Keratinocyte (primary cell): ENCODE results near the gene ATP2A3. TPM values are rescaled to one million over a fixed set of nuclear protein-coding genes. Genes with fewer than 3 reads are reported as not detected.

Experiments
- DNase-seq: peaks from one replicate; pipeline ENCODE4 v3.0.0-alpha.2; 2011; ENCODE audit warnings: low read depth, missing footprints, low spot score
- FAIRE-seq: peaks from 2 replicates; lab custom pipeline; 2011; peaks lifted over from hg19 to GRCh38; lab: Jason Lieb, UNC
- H2AFZ ChIP-seq: 2 replicates; pipeline ENCODE4 v1.6.0; 2012; ENCODE audit warnings: low read length, control low read depth, inconsistent platforms; ENCODE audit not compliant: control insufficient read depth
- H3K27ac ChIP-seq: 2 replicates; pipeline ENCODE4 v1.5.1; 2011; ENCODE audit warnings: low read length; ENCODE audit not compliant: control insufficient read depth, insufficient read depth
- H3K27me3 ChIP-seq: 3 replicates; pipeline ENCODE4 v1.6.0; 2011; ENCODE audit warnings: low read length; ENCODE audit not compliant: control insufficient read depth, insufficient read depth; ENCODE audit errors: extremely low read depth
- H3K36me3 ChIP-seq, 2 experiments: 2 replicates in 1 of 2; 3 replicates in 1 of 2; pipeline ENCODE4 v1.5.1; 2011; ENCODE audit warnings: low read length in 2 of 2, mild to moderate bottlenecking in 1 of 2; ENCODE audit not compliant: control insufficient read depth in 2 of 2, insufficient read depth in 2 of 2; ENCODE audit errors: extremely low read depth in 1 of 2
- H3K4me1 ChIP-seq: 3 replicates; pipeline ENCODE4 v1.5.1; 2011; ENCODE audit warnings: low read length; ENCODE audit not compliant: control insufficient read depth, insufficient read depth; ENCODE audit errors: extremely low read depth
- H3K4me2 ChIP-seq: 3 replicates; pipeline ENCODE4 v1.6.0; 2011; ENCODE audit warnings: low read depth, low read length; ENCODE audit not compliant: control insufficient read depth, insufficient read depth; ENCODE audit errors: extremely low read depth
- H3K4me3 ChIP-seq, 3 experiments: fragments of 200-600 bp in 1 of 3; sonication (generic) in 1 of 3; 2 replicates in 2 of 3; 3 replicates in 1 of 3; pipeline ENCODE4 v1.5.1; 2011 to 2016; ENCODE audit warnings: low read length in 3 of 3, mild to moderate bottlenecking in 3 of 3, control low read depth in 2 of 3, inconsistent platforms in 1 of 3, low read depth in 1 of 3, mixed read lengths in 1 of 3, mixed run types in 1 of 3, moderate library complexity in 1 of 3; ENCODE audit not compliant: control insufficient read depth in 2 of 3, insufficient read depth in 2 of 3; ENCODE audit errors: extremely low read depth in 1 of 3
- H3K79me2 ChIP-seq: 2 replicates; pipeline ENCODE4 v1.6.0; 2012; ENCODE audit warnings: low read length; ENCODE audit not compliant: control insufficient read depth, insufficient read depth
- H3K9ac ChIP-seq: 3 replicates; pipeline ENCODE4 v1.6.0; 2011; ENCODE audit warnings: low read length; ENCODE audit not compliant: control insufficient read depth, insufficient read depth; ENCODE audit errors: extremely low read depth
- H3K9me1 ChIP-seq: 3 replicates; pipeline ENCODE4 v1.6.0; 2011; ENCODE audit warnings: low read length; ENCODE audit not compliant: control insufficient read depth, insufficient read depth; ENCODE audit errors: extremely low read depth
- H3K9me3 ChIP-seq: 2 replicates; pipeline ENCODE4 v1.5.1; 2012; ENCODE audit warnings: low read depth, low read length; ENCODE audit not compliant: control insufficient read depth
- H4K20me1 ChIP-seq: 3 replicates; pipeline ENCODE4 v1.6.0; 2011; ENCODE audit warnings: low read length; ENCODE audit not compliant: control insufficient read depth, insufficient read depth; ENCODE audit errors: extremely low read depth
- CTCF ChIP-seq, 3 experiments: IDR thresholded peaks in 1 of 3; conservative IDR thresholded peaks in 1 of 3; optimal IDR thresholded peaks in 1 of 3; 2 replicates in 2 of 3; 3 replicates in 1 of 3; pipeline versions ENCODE3 to v1.5.1; 2011; ENCODE audit warnings: low read length in 3 of 3, mild to moderate bottlenecking in 3 of 3, moderate library complexity in 2 of 3, control low read depth in 1 of 3, inconsistent platforms in 1 of 3; ENCODE audit not compliant: insufficient read depth in 2 of 3; ENCODE audit errors: extremely low read depth in 1 of 3
- EZH2 ChIP-seq: IDR thresholded peaks from one replicate; pipeline ENCODE4 v1.6.1; 2012; ENCODE audit warnings: inconsistent platforms, mild to moderate bottlenecking, low read length, moderate library complexity
- dilution Hi-C: fragments of 300-500 bp; cut with MboI; formaldehyde crosslinking; loops from one replicate; pipeline ENCODE4 v1.7.0; 2020; ENCODE audit warnings: low sequenced_read_pairs; ENCODE audit not compliant: extremely low pct_ligation_motif_present
- polyA plus RNA-seq, 5 experiments: library from polyadenylated mRNA; depleted of rRNA in 3 of 5; stranded (reverse) in 3 of 5; stranded (forward) in 1 of 5; unstranded in 1 of 5; fragments of >200 nt; gene quantifications; 1 replicate in 1 of 5; 2 replicates in 3 of 5; 3 replicates in 1 of 5; pipeline versions ENCODE4 v1.2.1 to v1.2.3, GENCODE V29; 2011 to 2012; ENCODE audit warnings: missing spikeins in 2 of 5, low read depth in 1 of 5, low replicate concordance in 1 of 5

The ATP2A3 gene
- polyA plus RNA-seq, 1 donor (not counting 4 experiments of a cell fraction or from before 2014, with no cell fraction given): 0.13 TPM

- no peak overlapping the region for H2AFZ ChIP-seq
- no peaks in the 10 kb centered on the region for H3K79me2 ChIP-seq
- H3K9ac ChIP-seq: no peak overlapping the region
- no peaks in the 10 kb centered on the region for H3K9me3 ChIP-seq
- no peaks in the 10 kb centered on the region for H3K36me3 ChIP-seq
- no peak overlapping the region for H3K4me2 ChIP-seq
- no peak for FAIRE-seq
- dilution Hi-C loops: no loop called here
- H3K27me3 ChIP-seq: peaks cover 31% of the 10 kb centered on the region
- H3K9me1 ChIP-seq: no peaks in the 10 kb centered on the region
- DNase-seq: no peak
- TF ChIP-seq EZH2: peak; percentile 74
- no peak for TF ChIP-seq CTCF (optimal IDR thresholded peaks at IDR 0.05 in 1 of 3, IDR thresholded peaks at IDR 0.05 in 1 of 3, conservative IDR thresholded peaks at IDR 0.05 in 1 of 3; ENCODE audit: extremely low read depth in 1 of 3, insufficient read depth in 2 of 3, low read length in 3 of 3)
- H3K4me3 ChIP-seq: no peak overlapping the region
- peaks cover 10% of the 10 kb centered on the region for H3K4me1 ChIP-seq
- no peaks in the 10 kb centered on the region for H4K20me1 ChIP-seq
- no peak overlapping the region for H3K27ac ChIP-seq
These were observed 718 bp downstream of the ATP2A3 start for GRCh38 chr17:3963237-3964201.

GRCh38 chr17:3962965-3963236 lies 1.3 kb downstream of the ATP2A3 start:
- no peak overlapping the region for H3K27ac ChIP-seq
- H3K9ac ChIP-seq: no peak overlapping the region
- H2AFZ ChIP-seq: no peak overlapping the region
- H3K9me1 ChIP-seq: no peaks in the 10 kb centered on the region
- H3K79me2 ChIP-seq: no peaks in the 10 kb centered on the region
- H3K9me3 ChIP-seq: no peaks in the 10 kb centered on the region
- no peak for DNase-seq
- peaks cover 10% of the 10 kb centered on the region for H3K4me1 ChIP-seq
- no peak for FAIRE-seq
- TF ChIP-seq EZH2 (no peak), CTCF (optimal IDR thresholded peaks at IDR 0.05 in 1 of 3, IDR thresholded peaks at IDR 0.05 in 1 of 3, conservative IDR thresholded peaks at IDR 0.05 in 1 of 3; ENCODE audit: extremely low read depth in 1 of 3, insufficient read depth in 2 of 3, low read length in 3 of 3) (no peak)
- dilution Hi-C loops: no loop called here
- H3K36me3 ChIP-seq: no peaks in the 10 kb centered on the region
- H3K4me2 ChIP-seq: no peak overlapping the region
- H3K27me3 ChIP-seq: peaks cover 31% of the 10 kb centered on the region
- no peaks in the 10 kb centered on the region for H4K20me1 ChIP-seq
- no peak overlapping the region for H3K4me3 ChIP-seq
